NCI-H524 (cell line): Measurements from ENCODE around the gene EDA.
A peak's percentile ranks its signal among the peaks of the same experiment; 100 is the strongest.

Experiments
- DNase-seq, 2 experiments: peaks; one replicate each; lab custom pipeline; 2025; lab: John Stamatoyannopoulos, UW

Gene EDA

DNA sequence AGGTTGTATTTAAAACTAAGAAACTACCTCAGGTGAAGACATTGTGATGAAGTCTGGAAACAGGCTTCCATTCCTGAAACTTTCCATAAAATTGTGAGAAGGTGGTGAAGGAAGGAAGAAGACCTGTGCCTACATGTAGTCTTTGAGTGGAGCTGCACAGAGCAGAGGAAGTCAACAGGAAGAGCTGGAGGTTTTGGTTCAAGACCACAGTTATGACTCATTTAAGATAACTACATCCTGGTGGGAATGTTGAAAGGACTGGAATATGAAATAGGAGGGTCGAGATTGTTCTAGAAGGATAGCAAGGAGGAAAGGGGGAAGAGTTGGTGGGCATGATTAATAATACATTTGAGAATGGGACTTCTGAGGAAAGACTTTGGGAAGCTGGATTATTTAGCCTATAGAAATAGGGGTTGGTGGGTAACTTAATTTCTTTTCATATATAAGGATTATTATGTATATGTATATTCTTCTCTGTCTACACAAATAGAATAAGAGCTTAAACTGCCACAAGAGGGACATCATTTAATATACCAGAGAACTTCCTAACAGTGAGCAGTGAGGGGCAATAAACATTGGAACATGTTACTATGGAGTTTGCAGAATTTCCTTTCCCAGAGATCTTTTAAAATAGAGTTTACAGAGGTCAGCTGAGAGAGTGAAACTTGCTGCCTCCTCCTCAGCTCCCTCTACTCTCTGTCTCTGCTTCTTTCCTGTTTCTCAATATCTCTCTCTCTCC lies 410.4 kb downstream of the EDA start:
- no peak for DNase-seq

- no peak for DNase-seq
These were observed 410.9 kb downstream of the EDA start for GRCh38 chrX:70026851-70027200.

GRCh38 chrX:70029863-70030262 lies 413.9 kb downstream of the EDA start:
- DNase-seq, result peak; percentile 31 to 51

DNA sequence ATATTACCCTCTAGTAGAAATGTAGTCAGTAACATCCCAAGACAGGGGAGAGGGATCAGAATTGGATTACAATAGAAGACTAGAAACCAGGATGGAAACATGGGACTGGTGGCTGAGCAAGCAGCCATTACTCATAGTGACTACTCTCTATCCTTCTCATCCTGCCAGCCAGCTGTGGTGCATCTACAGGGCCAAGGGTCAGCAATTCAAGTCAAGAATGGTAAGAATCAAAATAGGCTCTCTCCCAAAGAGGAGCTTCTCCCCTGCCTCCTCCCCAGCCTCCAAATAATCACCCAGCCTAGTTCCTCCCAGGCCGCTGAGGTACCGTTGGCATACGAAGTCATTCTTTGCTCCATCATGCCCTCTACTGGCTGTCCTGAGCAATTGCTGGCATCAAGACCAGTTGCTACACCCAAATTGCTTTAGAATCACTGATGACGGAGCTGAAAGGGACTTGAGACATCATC lies 414.4 kb downstream of the EDA start:
- DNase-seq, result peak; percentile 73

DNA sequence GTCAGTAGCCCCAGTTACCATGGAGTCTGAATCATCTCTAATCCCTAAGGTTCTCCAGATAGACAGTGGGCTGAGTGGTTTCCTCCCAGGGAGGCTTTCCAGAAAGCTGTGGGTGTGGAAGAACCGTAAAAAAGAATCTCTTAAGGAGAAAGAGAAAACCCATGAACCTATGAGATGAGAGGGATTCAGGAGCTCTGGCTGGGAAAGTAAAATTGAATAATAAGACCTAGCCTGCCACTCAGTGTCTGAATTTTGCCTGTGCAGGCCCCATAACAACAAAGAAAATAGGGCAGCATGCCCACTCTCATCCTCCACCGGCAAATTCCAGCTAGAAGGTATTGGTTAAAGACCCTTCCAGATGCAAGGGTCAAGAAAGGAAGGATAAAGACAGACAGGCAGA lies 416.9 kb downstream of the EDA start:
- peak in 1 of 2 experiments; percentile 35 for DNase-seq

GRCh38 chrX:70033348-70034051 lies 417.6 kb downstream of the EDA start:
- peak in 1 of 2 experiments; percentile 60 for DNase-seq

DNA sequence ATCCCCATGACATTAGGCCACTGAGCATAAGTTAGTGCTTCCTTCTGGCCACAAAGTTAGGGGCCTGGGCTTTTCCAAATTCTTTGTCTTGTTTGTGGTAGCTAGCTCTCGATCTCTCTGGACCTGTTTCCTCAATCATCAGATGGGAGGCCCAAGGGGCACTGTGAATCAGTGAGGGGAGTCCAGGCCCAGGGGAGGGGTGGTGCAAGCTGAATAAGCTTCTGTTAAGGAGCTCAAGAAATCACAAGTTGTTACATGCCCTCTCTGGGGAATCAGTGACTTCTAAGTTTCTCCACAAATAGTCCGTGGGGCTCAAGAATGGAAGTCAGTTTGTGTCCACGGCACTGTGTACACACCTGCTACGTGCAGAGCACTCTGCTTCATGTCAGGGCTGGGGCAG lies 418.7 kb downstream of the EDA start:
- DNase-seq, result no peak

GRCh38 chrX:70038515-70038914 lies 422.6 kb downstream of the EDA start:
- DNase-seq, result no peak

DNA sequence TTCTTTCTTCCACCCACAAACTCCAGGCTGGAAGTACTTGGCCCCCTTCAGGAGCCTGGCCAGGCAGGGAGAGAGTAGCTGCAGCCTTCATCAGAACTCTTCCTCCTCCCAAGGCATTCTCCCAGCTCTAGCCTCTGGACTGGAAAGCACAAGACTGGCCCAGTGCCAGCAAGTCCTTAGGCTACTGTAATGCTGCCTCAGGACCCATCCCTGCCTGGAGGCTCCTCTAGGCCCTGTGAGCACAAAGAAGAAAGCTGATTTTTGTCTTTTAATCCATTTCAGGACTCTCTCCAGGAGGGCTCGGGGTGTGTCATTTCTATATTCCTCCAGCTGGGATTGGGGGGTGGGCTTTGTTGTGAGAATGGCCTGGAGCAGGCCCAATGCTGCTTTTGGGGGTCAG lies 423.0 kb downstream of the EDA start:
- DNase-seq, result peak in 1 of 2 experiments; percentile 9

- DNase-seq, result no peak
These were observed 423.8 kb downstream of the EDA start for GRCh38 chrX:70039758-70040157.

DNA sequence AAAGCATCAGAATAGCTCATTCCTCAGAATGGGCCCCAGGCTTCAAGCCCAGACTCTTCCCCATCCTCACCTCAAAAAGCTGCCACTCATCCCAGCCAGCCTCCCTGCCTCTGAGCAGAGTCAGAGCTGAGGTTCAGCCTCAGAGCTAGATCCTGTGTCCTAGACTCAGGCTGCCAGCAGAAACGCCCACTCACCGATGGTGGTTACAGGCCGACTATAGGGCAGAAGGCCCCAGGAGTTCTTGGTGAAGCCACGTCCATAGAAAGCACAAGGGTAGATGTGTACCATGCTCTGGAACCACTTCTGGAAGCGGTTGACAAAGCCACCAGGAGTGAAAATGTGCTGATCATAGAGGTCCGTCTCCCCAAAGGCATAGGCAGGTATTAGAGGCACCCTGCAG lies 426.1 kb downstream of the EDA start:
- no peak for DNase-seq

GRCh38 chrX:70042399-70043371 lies 426.8 kb downstream of the EDA start:
- no peak for DNase-seq

DNA sequence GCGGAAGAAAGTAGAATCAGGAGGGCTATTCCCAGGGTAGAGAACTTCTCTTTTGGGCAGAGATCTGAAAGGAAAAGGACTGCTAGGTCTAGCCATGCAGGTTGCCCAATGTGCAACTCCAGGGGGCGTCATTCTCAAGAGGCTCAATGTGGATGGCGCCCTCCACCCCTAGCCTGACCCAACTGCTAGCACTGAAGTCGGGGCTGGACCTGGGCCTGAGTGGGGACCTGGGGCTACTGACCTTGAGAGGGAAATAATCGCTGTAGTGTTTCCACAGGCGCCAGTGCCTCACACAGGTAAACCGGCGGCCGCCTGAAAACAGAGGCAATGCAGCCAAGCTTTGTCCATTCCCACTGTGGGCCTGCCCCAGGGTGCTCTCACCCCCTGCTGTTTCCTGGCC lies 427.8 kb downstream of the EDA start:
- no peak for DNase-seq

GRCh38 chrX:70044541-70045245 lies 428.8 kb downstream of the EDA start:
- no peak for DNase-seq

GRCh38 chrX:70046978-70047377 lies 431.1 kb downstream of the EDA start:
- DNase-seq, result no peak

DNA sequence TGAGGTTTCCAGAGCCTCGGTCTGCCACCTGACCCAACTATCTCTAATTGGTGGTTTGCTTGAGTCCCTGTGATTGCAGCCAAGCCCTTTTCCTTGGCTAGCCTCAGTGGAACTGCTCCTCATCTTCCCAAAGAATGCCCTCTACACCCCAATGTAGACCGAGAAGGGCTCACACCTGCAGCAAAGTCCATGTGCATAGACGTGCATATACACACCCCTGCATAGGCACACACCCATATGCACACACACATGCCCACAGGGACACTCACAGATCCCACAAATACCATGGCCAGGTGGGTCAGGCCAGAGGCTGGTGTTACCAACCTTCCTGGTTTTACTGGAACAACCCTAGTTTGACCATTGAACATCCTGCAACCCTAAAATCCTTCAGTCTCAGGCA lies 433.5 kb downstream of the EDA start:
- DNase-seq, result no peak

DNA sequence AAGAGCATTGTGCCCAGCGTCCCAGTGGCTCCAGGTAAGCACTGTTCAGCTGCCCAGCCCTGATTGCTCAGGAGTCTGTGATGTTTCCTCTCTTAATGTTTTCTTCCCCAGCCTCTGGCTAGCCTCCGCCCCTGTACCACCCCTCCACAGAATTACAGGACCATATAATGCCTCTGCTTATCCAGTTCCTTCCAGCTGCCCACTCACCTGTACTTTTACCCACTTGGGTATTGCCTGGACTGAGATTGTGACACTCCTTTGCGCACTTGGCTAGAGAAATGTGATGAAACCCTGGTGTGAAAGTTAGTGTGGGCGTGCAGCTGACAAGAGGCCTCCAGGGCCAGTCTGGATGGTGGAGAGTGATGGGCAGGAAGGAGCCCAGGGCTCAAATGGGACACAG lies 434.0 kb downstream of the EDA start, which contains the start of gene AWAT2:
TSS of gene AWAT2 (minus strand) at position 14 of the 400 bp plus-strand sequence. CDS start at position 8, 6 bp downstream.
- no peak for DNase-seq

GRCh38 chrX:70052895-70053615 lies 437.1 kb downstream of the EDA start:
- no peak for DNase-seq

DNA sequence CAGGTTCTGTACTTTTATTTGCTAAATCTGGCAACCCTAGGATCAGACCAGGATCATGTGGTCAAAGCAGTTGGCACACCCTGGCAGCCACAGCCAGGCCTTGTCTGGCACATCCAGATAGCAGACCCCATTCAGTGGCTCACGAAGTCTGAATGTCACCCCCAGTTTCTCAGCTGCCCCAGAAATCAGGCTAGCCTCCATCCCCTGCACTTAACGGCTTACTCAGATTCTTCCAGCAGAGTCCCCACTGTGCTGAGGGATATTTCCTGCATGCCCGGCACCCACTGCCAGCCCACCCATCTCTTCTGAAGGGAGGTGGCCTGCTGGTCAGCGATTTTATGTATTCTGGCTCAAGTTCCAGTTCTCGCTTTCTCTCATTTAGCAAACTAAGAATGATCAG lies 438.5 kb downstream of the EDA start:
- DNase-seq, result no peak

GRCh38 chrX:70062076-70062475 lies 446.2 kb downstream of the EDA start, which contains the start of gene OTUD6A:
Gene OTUD6A, plus strand, starts transcription at chrX:70062457. Its CDS starts 68 bp downstream, at chrX:70062525.
- no peak for DNase-seq
